DMS53 treated with DMSO at 0.1 percent for 48 hours (cell line): ENCODE measurements around the gene TMPRSS5.
A peak's percentile ranks its signal among the peaks of the same experiment; 100 is the strongest.
"Not testable (repeated sequence)": the region's sequence is repeated elsewhere in the genome, so short reads cannot be mapped to it uniquely, and the experiment has no call there.

Experiments used
- DNase-seq: peaks from one replicate; lab custom pipeline; 2025; ENCODE audit not compliant: unreplicated experiment; lab: John Stamatoyannopoulos, UW

Gene TMPRSS5

DNA sequence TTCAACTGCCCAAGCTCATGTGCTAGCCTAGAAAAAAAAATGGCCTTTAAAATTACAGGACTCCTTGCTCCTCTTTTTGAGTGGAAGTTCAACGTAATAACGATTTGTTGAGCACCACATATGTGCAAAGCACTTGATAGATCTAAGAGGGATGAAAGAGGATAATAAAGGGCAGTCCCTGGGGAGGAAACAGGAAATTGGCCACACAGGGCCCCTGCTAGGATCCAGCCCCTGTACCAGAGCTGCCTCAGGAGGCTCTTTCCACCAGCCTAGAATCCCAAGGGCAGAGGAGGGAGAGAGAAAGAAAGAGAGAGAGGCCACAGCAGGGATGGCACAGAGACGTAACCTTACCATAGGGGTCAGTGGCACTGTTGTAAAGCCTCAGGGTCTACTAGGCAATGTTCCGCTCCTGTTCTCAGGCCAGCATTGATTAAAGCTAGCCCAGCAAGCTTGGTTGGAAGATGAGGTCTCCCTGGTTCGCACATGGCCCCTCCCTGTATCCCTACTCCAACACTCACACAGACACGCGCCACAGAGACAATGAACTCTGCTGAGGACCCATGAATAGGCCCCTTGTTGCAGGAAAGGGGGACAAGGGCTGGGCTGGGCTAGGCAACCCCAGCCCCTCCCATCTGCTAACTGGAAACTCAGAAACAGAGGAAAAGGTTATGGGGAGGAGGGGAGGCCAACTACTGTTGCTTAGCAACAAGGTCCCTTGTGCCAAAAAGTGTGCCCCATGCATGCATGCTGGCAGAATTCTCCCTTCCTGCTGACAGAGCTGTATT lies at the start of gene TMPRSS5:
Gene TMPRSS5, minus strand, starts transcription at position 438 of the 785 bp plus-strand sequence. Its CDS starts 84 bp downstream, at position 354.
- no peak for DNase-seq

DNA sequence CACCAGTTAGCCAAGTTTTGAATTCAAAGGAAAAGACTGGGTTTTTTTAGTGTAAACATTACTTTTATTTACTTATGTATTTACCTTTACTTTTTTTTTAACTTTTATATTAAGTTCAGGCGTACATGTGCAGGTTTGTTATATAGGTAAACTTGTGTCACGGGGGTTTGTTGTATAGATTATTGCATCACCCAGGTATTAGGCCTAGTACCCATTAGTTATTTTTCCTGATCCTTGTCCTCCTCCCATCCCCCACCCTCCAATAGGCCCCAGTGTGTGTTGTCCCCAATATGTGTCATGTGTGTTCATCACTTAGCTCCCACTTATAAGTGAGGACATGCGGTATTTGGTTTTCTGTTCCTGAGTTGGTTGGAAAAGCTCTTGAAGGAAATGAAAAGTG lies 46.8 kb upstream of the TMPRSS5 start:
- no peak for DNase-seq

DNA sequence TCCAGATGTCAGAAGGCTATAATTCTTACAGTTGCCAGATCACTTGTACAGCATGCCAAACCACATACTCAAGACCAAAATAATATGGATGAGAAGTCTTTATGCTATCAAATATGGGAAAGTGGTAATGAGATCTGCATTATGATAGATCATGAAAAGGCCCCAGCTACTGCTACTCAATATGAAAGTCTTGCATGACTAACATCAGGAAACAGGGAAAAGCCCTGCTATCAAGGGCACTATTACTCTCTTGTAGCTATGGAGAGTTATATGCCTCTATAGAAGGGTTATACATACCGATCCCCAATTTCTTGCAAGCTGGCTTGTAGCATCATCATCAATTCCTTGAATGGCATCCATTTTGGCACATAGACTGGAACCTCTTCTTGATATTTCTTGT lies 30.2 kb upstream of the TMPRSS5 start:
- no peak for DNase-seq

DNA sequence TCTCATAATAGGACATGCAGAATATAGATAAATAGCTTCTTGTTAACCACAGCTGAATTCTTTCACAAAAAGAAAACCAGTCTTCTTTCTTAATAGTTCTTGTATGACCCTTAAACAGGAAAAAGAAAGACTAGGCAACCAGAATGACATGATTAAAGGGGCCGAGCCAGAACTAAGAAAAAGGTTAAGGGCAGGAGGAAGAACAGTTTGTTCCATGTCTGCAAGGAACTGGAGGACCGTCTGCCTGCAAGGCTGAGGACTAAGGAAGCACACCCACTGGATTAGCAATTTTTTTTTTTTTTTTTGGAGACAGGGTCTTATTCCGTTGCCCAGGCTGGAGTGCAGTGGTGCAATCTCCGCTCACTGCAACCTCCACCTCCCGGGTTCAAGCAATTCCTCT lies 26.0 kb upstream of the TMPRSS5 start:
- no peak for DNase-seq

GRCh38 chr11:113730887-113731726 lies 25.0 kb upstream of the TMPRSS5 start:
- DNase-seq = peak; percentile 26

- DNase-seq = no peak
Measured at GRCh38 chr11:113729456-113729855, 23.3 kb upstream of the TMPRSS5 start.

GRCh38 chr11:113728814-113729213 lies 22.7 kb upstream of the TMPRSS5 start:
- no peak for DNase-seq

- DNase-seq = no peak
Measured at GRCh38 chr11:113725913-113726312, 19.8 kb upstream of the TMPRSS5 start.

DNA sequence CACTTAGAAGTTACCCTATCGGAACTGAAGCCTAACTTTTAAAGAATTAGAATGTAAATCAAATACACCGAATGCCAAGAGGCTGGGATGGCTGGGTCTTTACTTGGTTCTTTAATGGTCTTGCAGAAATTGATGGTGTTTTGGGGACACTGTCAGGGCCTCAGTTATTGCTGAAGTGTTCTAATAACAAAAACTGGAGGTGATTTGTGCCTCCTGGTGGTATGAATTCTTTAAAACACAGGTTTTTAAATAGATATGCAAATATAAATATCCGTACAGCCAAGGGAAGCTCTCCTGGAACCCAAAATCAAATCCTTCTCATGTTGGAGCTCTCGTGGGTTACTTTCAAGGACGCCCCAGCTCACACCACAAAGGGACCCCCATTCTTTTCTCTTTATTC lies 19.3 kb upstream of the TMPRSS5 start:
- DNase-seq = no peak

GRCh38 chr11:113724778-113725177 lies 18.7 kb upstream of the TMPRSS5 start:
- DNase-seq = no peak

DNA sequence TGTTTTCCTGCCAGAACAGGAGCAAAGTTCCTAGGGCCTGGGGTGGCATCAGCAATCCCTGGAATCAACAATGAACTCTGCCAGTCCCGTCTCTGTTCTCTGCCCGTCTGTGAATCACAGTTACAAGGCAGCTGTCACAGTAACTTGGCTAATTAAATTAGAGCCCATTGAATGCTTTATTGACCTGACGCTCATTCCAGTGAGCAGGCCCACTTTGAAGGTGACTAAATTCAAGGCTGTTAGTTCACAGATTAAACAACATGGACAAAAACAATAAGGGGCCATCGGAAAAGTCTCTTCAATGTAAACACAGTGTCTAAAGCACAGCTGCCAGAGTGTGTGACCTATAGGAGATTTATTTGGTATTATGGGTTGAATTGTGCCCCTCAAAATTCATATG lies 17.7 kb upstream of the TMPRSS5 start:
- DNase-seq = no peak

GRCh38 chr11:113722934-113723333 lies 16.8 kb upstream of the TMPRSS5 start:
- DNase-seq = no peak

GRCh38 chr11:113722221-113722620 lies 16.1 kb upstream of the TMPRSS5 start:
- DNase-seq = no peak

- DNase-seq = no peak
Measured at GRCh38 chr11:113721462-113722066, 15.5 kb upstream of the TMPRSS5 start.

- DNase-seq = not testable (repeated sequence)
Measured at GRCh38 chr11:113720478-113720877, 14.4 kb upstream of the TMPRSS5 start.

DNA sequence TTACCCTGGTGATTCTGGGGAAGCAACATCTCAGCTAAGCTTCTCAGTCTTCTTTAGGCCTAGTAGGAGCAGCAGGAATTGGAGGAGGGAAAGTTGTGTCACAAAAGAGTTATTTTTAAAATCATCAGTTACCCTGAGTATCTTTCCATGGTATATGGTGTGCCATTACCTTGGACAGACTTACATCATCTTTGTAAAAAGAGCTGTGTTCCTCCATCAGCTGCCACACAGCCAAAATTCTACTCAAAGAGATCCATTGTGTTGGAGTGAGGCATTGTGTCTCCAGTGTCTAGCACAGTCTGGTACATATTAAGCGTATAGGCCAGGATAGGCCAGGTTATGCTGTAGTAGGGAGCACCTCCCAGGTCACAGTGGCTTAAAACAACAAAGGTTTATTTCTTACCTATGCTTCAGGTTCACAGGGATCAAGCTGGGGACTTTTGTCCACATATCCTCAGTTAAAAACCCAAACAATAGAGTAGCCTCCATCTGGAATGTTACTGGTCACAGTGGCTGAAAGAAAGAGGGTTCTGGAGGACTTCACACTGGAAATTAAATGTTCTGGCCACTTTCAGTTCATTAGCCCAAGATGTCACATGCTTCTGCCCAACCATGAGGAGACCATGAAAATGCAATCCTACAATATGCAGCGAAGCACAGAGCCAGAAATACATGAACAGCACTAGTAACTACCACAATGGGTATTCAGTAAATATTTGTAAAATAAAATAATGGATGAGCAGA lies 9.9 kb upstream of the TMPRSS5 start:
- no peak for DNase-seq

DNA sequence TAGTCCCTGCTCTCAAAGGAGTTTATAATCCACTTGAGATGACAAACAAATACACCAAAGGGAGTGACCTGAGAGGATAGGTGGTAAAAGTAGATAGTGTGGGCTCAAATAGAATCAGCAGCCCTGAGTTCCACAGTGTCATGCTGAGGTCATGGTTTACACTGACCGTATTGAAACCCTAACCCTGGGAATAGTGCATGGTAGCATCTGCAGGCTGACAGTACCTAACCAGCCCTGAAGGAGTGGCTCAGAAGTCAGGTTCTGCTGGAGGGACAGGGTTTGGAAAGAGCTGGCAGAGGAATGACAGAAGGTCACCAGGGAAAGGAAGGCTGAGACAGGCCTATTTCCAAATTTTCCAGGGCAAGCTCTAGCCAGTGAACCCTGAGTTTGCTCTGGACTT lies 9.2 kb upstream of the TMPRSS5 start:
- DNase-seq = no peak

DNA sequence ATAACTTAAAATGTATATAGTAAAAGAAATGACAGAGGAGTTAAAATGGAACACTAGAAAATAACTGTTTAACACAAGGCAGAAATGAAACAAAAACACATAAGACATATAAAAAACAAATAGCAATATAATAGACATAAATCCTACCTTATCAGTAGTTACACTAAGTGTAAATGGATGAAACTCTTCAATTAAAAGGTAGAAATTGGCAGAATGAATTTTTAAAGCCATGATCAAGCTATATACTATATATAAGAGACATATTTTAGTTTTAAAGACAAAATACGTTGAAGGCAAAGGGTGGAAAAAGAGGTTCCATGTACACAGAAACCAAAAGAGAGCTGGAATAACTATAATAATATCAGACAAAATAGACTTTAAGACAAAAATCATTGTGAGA lies 4.9 kb upstream of the TMPRSS5 start:
- DNase-seq = no peak

GRCh38 chr11:113703551-113703950 lies 2.6 kb downstream of the TMPRSS5 start:
- not testable (repeated sequence) for DNase-seq

DNA sequence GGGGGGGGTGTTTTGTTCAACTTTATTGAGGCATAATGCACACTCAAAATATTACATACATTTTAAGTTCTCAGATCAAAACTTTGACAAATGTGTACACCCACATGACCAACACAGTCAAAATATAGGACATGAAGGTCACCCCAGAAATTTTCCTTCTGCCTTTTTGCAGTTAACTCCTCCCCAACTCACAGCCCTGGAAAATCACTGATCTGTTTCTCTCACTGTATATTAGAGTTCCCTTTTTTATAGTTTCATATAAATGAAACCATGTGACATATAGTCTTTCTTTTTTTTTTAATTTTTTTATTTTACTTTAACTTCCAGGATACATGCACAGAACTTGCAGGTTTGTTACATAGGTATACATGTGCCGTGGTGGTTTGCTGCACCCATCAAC lies 4.6 kb downstream of the TMPRSS5 start:
- no peak for DNase-seq

- DNase-seq = no peak
Measured at GRCh38 chr11:113698515-113698914, 7.6 kb downstream of the TMPRSS5 start.
